ENCODE data around the gene C1QC.

Gene C1QC

DNA sequence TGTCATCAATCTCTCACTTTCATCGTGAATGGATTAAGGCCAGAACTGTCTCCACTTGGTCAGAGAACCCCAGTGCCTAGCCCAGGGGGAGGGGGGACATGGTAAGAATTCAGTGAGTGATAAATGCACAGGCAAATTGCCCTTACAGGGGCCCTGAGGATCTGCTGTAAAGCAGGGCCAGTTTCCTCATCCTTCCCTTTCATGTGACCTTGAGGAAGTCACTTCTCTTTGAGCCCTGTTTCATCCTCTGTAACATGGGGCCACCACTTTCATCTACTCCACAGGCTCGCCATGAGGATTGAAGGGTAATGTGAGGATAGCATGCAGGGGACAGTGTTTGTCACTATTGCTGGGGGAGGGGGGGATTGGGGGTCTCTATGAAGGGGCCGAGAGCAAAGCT lies 35.1 kb upstream of the C1QC start:
- H3K4me3 ChIP-seq (ENCODE audit: control insufficient read depth, low read depth, low read length), result no peak overlapping the region
- no peak for DNase-seq (ENCODE audit: low read depth)
- TF ChIP-seq, protein P1, sequence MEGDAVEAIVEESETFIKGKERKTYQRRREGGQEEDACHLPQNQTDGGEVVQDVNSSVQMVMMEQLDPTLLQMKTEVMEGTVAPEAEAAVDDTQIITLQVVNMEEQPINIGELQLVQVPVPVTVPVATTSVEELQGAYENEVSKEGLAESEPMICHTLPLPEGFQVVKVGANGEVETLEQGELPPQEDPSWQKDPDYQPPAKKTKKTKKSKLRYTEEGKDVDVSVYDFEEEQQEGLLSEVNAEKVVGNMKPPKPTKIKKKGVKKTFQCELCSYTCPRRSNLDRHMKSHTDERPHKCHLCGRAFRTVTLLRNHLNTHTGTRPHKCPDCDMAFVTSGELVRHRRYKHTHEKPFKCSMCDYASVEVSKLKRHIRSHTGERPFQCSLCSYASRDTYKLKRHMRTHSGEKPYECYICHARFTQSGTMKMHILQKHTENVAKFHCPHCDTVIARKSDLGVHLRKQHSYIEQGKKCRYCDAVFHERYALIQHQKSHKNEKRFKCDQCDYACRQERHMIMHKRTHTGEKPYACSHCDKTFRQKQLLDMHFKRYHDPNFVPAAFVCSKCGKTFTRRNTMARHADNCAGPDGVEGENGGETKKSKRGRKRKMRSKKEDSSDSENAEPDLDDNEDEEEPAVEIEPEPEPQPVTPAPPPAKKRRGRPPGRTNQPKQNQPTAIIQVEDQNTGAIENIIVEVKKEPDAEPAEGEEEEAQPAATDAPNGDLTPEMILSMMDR (conservative IDR thresholded peaks at IDR 0.05; ENCODE audit: control insufficient read depth, insufficient read depth, low read depth, low read length), result no peak

DNA sequence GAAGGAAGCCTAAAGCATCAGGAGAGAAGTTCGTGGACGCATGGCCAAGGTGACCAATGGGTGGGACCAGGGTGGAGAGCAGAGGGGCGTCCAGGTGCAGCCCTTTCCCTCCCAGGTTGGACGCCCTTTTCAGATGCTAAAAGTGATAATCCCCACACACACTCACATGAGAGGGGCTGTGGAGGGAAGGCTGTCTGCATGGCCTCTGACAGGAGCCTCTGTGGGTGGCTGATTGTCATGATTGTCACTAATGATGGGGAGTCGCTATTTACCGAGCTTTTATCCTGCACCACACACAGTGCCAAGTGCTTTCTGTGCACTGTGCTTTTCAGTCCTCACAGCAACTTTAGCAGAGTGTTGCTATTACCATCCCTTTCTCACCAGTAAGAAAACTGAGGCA lies 34.1 kb upstream of the C1QC start:
- TF ChIP-seq, protein P1 (conservative IDR thresholded peaks at IDR 0.05; ENCODE audit: control insufficient read depth, insufficient read depth, low read depth, low read length), result no peak
- DNase-seq (ENCODE audit: low read depth), result no peak
- H3K4me3 ChIP-seq (ENCODE audit: control insufficient read depth, low read depth, low read length), result no peak overlapping the region

DNA sequence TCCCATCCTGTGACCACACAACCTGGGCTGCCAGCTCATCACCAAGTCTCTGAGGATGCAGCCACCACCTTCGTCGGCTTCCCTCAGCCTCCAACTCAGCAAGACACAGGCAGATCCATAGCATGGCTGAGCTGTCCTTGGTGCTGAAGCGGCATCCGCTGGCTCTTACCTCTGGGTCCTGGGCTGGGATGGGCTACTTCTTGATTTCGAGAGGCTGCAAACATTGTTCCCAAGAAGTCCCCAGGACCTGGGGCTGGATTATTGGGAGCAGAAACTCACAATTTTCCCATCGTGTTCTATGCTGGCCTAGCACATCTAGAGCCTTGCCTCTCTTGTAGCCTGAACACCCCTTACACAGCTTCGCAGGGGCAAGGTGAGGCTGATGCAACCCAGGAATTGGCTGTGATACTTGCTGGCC lies 31.9 kb upstream of the C1QC start:
- H3K4me3 ChIP-seq (ENCODE audit: control insufficient read depth, low read depth, low read length), result no peak overlapping the region
- DNase-seq (ENCODE audit: low read depth), result peak; percentile 54
- TF ChIP-seq, protein P1 (conservative IDR thresholded peaks at IDR 0.05; ENCODE audit: control insufficient read depth, insufficient read depth, low read depth, low read length), result no peak

DNA sequence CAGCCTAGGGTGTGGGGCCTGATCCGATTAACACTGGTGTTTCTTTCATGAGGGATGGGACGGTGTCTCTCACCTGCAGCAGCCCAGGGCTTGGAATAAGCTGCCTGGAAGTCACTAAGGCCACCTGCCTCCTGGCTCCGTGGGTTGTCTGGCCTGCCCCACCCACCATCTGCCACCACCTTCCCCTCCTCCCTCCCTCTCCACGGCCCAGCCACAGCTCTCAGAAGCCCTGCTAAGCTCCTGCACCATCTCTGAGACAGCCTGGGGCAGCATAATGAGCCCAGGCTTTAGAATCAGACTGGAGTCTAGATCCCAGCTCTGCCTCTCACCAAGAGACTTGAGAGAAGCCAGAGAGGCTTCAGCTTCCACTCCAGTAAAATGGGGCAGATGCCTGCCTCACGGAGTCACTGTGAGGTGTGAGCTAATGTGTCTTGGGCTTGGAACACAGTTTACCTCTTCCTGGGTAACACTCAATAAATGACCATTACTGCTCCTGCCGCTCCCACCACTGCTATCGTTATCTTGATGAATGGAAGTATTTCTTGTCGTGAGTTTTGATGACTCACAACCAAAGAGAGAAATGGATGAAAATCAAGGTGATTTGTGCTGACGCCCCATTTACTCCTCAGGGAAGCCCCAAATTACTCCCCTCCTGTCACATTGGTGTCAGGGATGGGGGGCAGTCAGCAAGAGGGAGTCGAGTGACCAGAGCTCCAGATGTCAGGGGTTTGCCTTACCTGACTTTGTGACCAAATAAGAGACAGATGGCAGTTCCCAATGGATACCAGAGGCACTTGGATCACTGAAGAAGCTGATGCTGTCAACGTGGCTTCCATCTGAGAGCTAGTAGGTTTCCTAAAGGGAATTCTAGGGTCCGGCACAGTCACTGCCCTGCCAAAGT lies 30.5 kb upstream of the C1QC start:
- DNase-seq (ENCODE audit: low read depth), result no peak
- H3K4me3 ChIP-seq (ENCODE audit: control insufficient read depth, low read depth, low read length), result no peak overlapping the region

DNA sequence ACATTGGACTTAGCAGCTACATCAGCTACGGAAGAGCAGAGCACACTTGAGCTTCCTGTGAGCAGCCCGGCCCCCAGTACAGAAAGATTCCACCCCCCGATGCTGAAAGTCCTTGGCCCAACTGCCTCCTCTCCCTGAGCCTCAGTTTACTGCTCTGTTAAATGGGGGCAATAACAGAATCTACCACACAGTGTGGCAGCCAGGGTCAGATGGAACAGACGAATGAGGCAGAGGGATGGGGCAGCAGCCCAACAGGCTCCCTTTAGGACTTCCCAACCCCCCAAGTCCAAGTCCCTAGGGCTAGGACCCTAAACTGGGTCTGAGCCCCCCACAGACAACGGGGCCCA lies 29.9 kb upstream of the C1QC start:
- TF ChIP-seq, protein P1 (conservative IDR thresholded peaks at IDR 0.05; ENCODE audit: control insufficient read depth, insufficient read depth, low read depth, low read length), result no peak
- no peak for DNase-seq (ENCODE audit: low read depth)
- H3K4me3 ChIP-seq (ENCODE audit: control insufficient read depth, low read depth, low read length), result no peak overlapping the region

More for the DNA sequence above, 30.5 kb upstream of the C1QC start:
- TF ChIP-seq, protein P1 (conservative IDR thresholded peaks at IDR 0.05; ENCODE audit: control insufficient read depth, insufficient read depth, low read depth, low read length), result no peak

DNA sequence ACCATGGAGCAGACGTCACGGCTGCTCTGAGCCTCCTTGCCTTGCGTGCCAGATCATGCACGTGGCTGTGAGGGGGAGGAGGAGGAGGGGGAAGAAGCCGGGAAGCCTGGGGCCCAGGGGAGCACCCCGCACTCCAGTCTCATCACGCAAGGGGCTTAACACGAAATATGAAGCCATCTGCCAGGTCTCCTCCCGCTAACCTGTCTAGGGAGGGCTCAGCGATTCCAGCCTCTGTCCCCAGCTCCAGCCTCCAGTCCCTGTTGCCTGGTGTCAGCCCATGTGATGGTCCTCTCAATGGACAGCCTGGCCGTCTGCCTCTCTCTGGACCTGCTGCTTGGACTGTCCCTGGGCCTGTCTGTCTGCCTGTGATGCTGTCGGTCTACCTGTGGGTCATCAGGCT lies 29.5 kb upstream of the C1QC start:
- no peak overlapping the region for H3K4me3 ChIP-seq (ENCODE audit: control insufficient read depth, low read depth, low read length)
- DNase-seq (ENCODE audit: low read depth), result no peak
- TF ChIP-seq, protein P1 (conservative IDR thresholded peaks at IDR 0.05; ENCODE audit: control insufficient read depth, insufficient read depth, low read depth, low read length), result no peak

All from fibroblast of mammary gland (primary cell).